GM15510 (cell line): ENCODE data around the gene STAMBPL1.

ENCODE experiments used
- POLR2A ChIP-seq: IDR thresholded peaks from 3 replicates; pipeline ENCODE4 v1.6.1; 2011; ENCODE audit warnings: borderline replicate concordance; ENCODE audit not compliant: insufficient read length; ENCODE audit errors: extremely low read depth

STAMBPL1 gene

DNA sequence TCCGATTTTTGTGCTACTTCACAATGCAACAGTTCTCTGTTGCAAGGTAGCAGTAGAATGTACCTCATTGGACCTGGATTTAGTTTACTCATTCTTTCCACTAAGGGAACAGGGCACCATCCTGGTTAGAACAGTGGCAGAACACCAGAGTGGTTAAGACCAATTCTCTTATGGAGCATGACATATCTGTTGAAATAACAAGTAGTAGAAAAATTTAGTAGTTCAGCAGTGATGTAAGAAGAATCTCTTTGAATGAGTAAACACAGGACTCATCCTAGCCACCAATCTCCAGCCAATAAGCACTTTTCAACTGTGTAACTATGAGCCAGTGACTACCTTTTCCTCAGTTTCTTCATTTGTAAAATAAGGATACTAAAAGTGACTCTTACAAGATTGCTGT, 30.8 kb upstream of the STAMBPL1 start:
- no peak for TF ChIP-seq POLR2A

GRCh38 chr10:88850712-88851111, 29.3 kb upstream of the STAMBPL1 start:
- no peak for TF ChIP-seq POLR2A

GRCh38 chr10:88851706-88852105, 28.3 kb upstream of the STAMBPL1 start, which contains the start of gene ANKRD22:
Gene ANKRD22 (minus strand): TSS chr10:88851844. CDS start chr10:88851607, 237 bp downstream.
- TF ChIP-seq POLR2A = no peak

GRCh38 chr10:88852327-88852726, 27.7 kb upstream of the STAMBPL1 start:
- no peak for TF ChIP-seq POLR2A

GRCh38 chr10:88853155-88853881, 26.7 kb upstream of the STAMBPL1 start:
- TF ChIP-seq POLR2A = no peak

DNA sequence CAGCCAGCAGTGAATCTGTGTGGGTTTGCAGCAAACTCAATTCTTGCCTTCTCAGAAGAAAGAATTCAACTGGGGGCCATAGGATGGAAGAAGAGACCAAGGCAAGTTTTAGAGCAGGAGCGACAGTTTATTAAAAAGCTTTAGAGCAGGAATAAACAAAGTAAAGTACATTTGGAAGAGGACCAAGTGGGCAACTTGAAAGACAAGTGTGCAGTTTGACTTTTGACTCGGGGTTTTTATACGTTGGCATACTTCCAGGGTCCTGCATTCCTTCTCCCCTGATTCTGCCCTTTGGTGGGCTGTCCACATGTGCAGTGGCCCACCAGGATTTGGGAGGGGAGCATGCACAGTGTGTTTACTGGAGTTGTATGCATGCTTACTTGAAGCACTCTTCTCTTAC, 25.4 kb upstream of the STAMBPL1 start:
- TF ChIP-seq POLR2A = no peak

DNA sequence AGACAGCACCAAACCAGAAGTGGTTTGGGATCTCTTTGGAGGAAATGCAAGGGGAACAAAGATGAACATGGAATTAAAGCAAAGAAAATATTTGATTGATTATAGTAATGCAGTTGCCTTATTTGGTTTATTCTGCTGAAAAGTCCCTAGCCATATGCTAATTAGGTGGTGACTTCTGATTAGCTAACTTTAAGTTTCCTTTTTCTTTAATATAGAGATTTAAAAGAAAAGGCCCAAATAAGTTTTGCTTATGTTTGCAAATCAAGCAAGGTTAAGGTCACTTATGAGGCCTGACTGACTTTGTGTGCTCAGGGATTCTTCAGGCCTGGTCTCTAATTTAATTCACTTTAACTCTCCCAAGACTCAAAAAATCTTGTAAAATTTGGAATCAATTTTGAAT, 22.2 kb upstream of the STAMBPL1 start:
- no peak for TF ChIP-seq POLR2A

- no peak for TF ChIP-seq POLR2A
Measured at GRCh38 chr10:88858491-88858890, 21.6 kb upstream of the STAMBPL1 start.

DNA sequence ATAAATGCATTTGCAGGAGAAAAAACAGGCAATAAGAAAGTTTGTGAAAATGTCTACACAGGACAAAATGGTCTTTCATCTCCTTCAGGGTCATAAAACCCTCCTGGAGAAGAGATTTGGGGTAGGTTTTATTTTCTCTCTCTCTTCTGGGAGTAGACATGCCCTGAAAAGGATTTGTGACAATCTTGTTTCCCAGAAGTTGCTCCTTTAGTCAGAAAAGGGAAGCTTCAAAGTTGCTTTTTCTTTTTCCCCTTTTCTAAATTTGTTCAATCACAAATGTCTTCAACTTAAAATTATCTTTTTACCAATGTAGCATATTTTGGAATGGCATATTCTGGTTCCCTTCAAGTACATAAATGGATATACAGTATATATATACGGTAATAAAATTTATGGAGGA, 19.0 kb upstream of the STAMBPL1 start:
- no peak for TF ChIP-seq POLR2A

- TF ChIP-seq POLR2A = no peak
Measured at GRCh38 chr10:88865281-88865876, 14.7 kb upstream of the STAMBPL1 start.

GRCh38 chr10:88866454-88866853, 13.6 kb upstream of the STAMBPL1 start:
- TF ChIP-seq POLR2A = no peak

DNA sequence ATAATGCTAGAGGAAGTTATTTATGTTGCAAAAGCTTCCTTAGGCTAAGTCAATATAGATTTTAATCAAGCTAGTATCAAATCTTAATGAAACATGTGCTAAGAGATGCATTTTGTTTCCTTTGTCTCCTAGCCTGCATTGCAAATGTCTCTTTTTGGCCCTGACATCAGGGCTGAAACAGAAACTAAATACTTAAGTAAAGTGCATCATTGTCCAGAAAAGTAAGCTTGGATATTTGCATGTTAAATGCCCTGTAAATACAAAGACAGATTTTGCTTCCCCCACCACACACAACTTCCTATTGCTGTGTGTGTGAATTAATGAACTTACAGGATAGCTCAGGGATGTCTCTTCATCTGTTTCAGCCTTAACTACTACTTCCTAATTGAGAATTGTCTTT, 10.0 kb upstream of the STAMBPL1 start:
- TF ChIP-seq POLR2A = no peak

- no peak for TF ChIP-seq POLR2A
Measured at GRCh38 chr10:88873757-88874156, 6.3 kb upstream of the STAMBPL1 start.

DNA sequence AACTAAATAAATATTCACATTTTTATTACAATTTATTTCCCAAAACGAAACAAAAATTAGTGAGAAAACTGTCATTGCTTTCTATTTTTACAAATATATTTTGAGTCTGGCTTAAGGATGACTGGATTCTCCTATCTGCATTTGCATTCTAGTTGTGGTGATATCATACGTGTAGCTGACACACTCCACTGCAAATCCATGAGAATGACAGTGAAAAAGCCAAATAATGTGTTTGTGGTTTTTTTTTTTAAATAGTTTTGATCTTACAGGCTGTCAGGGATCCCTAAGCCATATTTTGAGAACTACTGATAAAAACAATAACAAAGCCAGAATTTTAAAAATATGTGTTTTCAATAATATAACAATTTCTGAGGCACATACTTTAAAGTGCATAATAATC, 5.8 kb upstream of the STAMBPL1 start:
- TF ChIP-seq POLR2A = no peak

DNA sequence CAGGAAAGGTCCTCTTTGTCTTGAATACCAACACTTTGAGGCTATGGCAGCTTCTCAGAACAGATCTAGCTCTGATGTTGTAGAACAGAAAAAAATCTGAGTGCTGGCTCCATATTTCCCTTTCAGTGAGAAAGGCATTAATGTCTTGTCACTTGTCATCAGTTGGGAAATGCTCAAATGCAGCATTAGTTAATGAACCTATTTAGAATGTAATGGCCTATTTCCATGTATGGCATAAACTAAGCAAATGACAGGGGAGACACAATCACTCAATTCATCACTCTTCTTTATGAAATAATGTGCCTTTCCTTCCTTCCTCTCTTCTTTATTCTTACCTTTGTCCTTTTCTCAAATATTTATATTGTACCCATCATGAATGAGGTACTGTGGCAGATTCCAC, 5.0 kb upstream of the STAMBPL1 start:
- no peak for TF ChIP-seq POLR2A

GRCh38 chr10:88877298-88877697, 2.7 kb upstream of the STAMBPL1 start:
- no peak for TF ChIP-seq POLR2A

- TF ChIP-seq POLR2A = peak; percentile 75
Measured at GRCh38 chr10:88880282-88881076, 434 bp downstream of the STAMBPL1 start.

DNA sequence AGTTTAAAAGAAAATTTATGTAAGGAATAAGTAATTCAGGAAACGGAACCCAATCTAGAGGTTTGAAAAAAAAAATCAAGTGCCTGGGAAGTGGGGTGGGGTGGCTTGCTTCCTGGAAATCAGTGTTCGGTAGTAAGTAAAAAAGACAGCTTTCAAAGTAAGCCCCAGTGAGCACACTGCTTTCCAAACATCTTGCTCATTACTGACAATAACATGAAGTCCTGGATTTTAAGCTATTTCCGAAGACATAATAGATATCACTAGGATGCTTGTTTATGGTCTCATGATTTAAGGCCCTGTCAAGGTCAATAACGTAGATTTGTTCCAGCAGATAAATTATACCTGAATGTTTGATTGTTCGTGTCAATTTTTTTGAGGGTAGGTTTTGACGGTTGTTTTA, 1.3 kb downstream of the STAMBPL1 start:
- no peak for TF ChIP-seq POLR2A
